Skin of body (tissue), 1 donor: ENCODE data around the gene KIF3A. TPM values are rescaled to one million over a fixed set of nuclear protein-coding genes. Genes with fewer than 3 reads are reported as not detected.

Source experiments
- total RNA-seq: library from RNA; depleted of rRNA; stranded (reverse); fragments of >200 nt; gene quantifications from one replicate; pipeline ENCODE4 v1.2.3, GENCODE V29; 2014

The KIF3A gene
- total RNA-seq, 1 donor from 2014 or later: 12.0 TPM

Other genes with a start within 250 kb of the KIF3A start
- 11.0 TPM for gene IRF1, start 246.8 kb downstream of the KIF3A start, total RNA-seq
- gene IL5, start 194.0 kb downstream of the KIF3A start, total RNA-seq: not detected
- 30.8 TPM for gene RAD50, start 180.6 kb downstream of the KIF3A start, total RNA-seq
- 0.10 TPM for gene IL13, start 79.4 kb downstream of the KIF3A start, total RNA-seq
- not detected for gene IL4, start 63.6 kb downstream of the KIF3A start, total RNA-seq
- 0.30 TPM for gene CCNI2, start 9.9 kb upstream of the KIF3A start, total RNA-seq
- gene SEPTIN8, start 39.7 kb upstream of the KIF3A start, total RNA-seq: 45.1 TPM
- 0.10 TPM for gene SOWAHA, start 75.8 kb upstream of the KIF3A start, total RNA-seq
- 1.2 TPM for gene SHROOM1, start 93.1 kb upstream of the KIF3A start, total RNA-seq
- 0.30 TPM for gene GDF9, start 128.9 kb upstream of the KIF3A start, total RNA-seq
- 76.1 TPM for gene UQCRQ, start 129.1 kb upstream of the KIF3A start, total RNA-seq
- gene LEAP2, start 136.1 kb upstream of the KIF3A start, total RNA-seq: 0.79 TPM
- 66.3 TPM for gene AFF4, start 226.1 kb upstream of the KIF3A start, total RNA-seq